HT-29 (cell line): ENCODE data around the gene PTPRQ. TPM values are rescaled to one million over a fixed set of nuclear protein-coding genes. Genes with fewer than 3 reads are reported as not detected.
"Not testable (repeated sequence)": the region's sequence is repeated elsewhere in the genome, so short reads cannot be mapped to it uniquely, and the experiment has no call there.

ENCODE experiments used
- DNase-seq: peaks from one replicate; pipeline ENCODE4 v3.0.0-alpha.2; 2015; ENCODE audit warnings: low spot score
- total RNA-seq: library from RNA; depleted of rRNA; stranded (reverse); fragments of >200 nt; shearing (Covaris generic); gene quantifications from 2 replicates; pipeline ENCODE4 v1.2.3, GENCODE V29; 2014; rRNA removed

Gene PTPRQ, protein sequence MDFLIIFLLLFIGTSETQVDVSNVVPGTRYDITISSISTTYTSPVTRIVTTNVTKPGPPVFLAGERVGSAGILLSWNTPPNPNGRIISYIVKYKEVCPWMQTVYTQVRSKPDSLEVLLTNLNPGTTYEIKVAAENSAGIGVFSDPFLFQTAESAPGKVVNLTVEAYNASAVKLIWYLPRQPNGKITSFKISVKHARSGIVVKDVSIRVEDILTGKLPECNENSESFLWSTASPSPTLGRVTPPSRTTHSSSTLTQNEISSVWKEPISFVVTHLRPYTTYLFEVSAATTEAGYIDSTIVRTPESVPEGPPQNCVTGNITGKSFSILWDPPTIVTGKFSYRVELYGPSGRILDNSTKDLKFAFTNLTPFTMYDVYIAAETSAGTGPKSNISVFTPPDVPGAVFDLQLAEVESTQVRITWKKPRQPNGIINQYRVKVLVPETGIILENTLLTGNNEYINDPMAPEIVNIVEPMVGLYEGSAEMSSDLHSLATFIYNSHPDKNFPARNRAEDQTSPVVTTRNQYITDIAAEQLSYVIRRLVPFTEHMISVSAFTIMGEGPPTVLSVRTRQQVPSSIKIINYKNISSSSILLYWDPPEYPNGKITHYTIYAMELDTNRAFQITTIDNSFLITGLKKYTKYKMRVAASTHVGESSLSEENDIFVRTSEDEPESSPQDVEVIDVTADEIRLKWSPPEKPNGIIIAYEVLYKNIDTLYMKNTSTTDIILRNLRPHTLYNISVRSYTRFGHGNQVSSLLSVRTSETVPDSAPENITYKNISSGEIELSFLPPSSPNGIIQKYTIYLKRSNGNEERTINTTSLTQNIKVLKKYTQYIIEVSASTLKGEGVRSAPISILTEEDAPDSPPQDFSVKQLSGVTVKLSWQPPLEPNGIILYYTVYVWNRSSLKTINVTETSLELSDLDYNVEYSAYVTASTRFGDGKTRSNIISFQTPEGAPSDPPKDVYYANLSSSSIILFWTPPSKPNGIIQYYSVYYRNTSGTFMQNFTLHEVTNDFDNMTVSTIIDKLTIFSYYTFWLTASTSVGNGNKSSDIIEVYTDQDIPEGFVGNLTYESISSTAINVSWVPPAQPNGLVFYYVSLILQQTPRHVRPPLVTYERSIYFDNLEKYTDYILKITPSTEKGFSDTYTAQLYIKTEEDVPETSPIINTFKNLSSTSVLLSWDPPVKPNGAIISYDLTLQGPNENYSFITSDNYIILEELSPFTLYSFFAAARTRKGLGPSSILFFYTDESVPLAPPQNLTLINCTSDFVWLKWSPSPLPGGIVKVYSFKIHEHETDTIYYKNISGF (N-terminal part only)
- total RNA-seq: not detected in 2 replicates

DNA sequence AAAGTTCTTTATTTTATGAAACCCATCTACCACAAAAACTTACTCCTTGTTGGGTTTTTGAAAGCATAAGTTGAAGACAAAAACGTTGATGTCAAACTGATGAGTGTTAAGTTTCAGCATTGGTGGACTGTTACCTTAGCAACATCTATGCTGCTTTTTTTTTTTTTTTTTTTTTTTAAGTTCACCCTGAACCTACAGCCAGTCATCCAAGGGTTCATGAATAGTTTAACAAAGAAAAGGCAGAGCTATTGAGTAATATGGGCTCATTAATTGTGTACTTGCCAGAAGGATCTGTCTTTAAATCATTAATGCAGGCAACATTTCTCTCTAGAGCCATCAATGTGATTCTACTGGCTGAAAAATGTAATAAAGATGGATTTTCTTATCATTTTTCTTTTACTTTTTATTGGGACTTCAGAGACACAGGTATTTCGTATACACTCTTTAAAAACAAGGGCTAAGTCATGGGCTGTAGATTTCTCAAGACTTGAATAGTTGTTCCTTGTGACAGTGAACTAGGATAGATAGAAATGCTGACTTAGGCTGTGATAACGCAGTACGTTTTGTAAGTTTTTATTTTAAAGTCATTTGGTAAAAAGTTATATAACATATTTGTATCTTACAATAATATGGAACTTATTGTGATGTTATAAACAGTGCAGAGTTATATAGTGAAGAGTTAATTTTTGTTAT is at the start of gene PTPRQ:
Gene PTPRQ (plus strand): TSS at position 262 of the 693 bp plus-strand sequence. CDS start 111 bp downstream, at position 373.
- no peak for DNase-seq

DNA sequence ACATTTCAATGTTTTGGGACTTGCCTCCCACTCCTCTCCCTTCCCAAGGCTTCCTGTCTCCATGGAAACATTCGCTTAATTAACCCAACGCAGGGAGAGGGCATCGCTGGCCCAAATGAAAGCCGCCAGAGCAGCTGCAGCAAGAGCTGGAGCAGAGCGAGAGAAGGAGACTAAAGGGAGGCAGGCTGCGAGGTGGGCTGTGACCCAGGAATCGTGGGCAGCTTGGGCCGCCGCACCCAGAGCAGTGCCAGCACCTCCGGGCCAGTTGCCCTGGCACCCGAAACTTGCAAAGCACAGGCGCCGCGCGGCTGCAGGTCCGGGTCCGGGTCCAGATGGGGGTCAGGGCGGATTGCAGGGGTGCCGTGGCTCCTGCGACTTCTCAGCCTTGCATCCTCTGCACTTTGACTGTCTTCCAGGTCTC is 43.5 kb upstream of the PTPRQ start:
- DNase-seq: no peak

DNA sequence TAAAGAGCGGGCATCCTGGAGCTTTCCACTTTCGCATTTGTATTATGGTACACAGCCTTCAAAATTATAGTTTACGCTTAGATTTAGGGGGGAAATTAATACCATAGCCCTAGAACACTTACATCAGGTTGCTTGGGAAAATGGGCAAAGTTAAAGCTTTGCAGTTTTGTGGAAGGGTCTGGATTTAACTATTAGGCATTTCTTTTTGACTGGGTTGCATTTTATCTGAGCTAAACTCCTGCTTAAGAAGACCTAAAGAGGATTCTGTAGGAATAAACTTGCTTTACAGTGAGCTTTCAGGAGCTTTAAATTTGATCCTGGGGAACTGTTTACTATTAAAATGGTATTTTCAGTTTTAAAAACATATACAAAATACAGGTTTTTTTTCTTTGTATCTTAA is 42.8 kb upstream of the PTPRQ start:
- DNase-seq: no peak

DNA sequence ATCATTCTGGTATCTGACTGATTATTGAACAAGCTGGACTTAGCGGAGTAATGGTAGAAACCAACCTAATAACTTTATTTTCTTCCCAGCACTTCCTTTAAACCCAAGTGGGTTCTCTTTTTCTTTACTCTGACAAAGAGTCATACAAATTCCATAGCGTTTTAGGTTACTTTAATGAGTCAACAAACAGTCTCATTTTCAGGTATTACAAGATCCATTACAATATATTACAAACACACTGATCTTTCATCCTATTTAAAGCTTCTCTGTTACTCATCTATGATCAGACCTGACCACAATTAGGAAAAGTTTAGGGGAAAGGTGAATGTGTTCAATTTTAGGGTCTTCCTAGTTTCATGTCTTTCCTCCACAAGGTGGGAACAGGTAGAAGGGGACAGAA is 39.4 kb upstream of the PTPRQ start:
- no peak for DNase-seq

DNA sequence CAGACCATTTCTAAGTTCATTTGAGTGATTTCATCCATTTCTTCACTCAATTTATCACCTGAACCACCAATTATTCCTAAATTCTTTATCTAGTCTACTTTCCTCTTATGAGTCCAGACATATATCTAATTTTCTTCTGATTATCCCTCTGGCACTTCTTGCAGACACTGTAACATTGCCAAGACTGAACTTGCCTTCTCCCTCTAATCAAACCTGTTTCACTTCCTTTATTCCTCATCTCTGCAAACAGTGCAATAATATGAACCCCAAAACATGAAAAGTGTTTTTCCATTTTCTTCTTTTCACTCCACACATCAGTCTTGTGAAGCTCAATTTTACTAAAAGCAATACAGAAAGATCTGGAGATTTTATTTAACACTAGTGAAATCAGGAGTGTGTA is 37.8 kb upstream of the PTPRQ start:
- no peak for DNase-seq

DNA sequence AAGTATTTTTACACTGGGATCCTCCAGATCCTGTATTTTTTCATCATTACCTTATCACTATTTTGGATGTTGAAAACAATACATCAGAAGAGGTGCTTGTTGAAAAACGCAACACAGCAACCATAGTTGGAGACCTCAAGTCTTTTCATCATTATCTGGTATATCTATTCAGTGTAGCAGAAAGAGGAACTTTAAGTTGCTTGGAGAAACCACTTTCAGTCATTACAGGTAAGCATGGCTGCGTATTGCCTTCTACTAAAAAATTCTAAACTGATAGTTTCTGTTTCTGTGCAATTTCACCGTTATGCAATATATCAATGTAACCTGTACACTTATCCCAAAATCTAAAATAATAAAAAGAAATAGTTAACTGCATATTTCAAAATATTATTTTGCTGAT is 32.2 kb upstream of the PTPRQ start:
- no peak for DNase-seq

DNA sequence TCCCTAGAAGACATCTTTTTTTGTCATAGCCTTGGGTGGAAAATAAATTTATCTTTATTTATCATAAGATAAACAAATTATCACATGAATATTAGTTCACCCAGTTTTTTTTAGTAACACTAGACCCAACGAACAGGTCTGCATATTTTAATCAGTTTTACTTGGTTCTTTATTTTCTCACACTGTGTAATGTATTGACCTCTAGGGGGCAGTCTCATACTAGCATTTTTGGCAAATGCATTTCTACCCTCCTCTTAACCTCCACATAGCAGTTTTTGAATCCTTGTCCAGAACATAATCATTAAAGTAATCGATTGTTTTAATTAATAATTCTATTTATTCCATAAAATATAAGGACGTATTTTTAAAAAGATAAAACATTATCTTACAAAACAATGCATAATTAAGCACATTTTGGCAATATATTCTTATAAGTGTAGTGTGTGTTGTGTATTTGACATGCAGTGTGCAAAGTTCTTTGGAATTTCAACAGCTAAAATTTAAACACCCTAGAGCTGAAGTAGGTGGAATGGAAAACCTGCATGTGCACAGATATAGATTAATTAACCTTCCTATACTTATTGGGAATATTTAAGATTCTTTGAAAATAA is 31.6 kb upstream of the PTPRQ start:
- DNase-seq: peak; percentile 48

DNA sequence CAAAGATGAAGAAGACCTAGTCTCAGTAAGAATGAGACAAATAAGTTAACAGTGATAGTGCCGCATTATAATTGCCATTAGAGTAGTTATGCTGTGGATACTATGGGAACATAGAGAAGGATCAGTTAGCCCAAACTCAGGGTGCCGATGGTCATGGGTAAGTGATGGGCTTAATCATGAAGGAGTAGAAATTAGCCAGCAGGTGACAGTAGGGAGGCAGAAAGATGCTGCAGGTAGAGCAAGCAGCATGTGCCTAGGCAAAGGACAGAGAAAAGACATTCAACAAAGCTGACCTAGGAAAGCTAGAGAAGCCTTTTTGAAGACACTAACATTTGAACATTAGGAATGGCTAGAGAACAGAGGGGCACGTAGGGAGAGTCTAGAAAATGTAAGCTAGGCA is 30.6 kb upstream of the PTPRQ start:
- DNase-seq: no peak

DNA sequence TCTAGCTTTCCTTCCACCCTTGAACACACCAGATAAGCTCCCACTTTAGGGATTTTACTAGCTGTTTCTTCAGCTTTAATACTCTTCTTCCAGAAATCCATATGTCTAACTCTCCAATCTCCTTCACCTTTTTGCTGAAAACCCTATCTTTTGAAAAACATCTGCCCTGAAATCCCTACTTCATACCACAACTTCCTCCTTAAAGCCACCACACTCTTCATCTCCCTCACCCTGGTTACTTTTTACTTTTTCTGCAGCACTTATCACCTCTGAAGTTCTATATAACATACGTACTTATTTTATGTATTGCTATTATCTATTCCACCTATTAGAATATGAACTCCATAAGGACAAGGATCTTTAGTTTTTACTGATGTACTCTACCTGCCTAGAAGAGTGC is 28.6 kb upstream of the PTPRQ start:
- DNase-seq: no peak

DNA sequence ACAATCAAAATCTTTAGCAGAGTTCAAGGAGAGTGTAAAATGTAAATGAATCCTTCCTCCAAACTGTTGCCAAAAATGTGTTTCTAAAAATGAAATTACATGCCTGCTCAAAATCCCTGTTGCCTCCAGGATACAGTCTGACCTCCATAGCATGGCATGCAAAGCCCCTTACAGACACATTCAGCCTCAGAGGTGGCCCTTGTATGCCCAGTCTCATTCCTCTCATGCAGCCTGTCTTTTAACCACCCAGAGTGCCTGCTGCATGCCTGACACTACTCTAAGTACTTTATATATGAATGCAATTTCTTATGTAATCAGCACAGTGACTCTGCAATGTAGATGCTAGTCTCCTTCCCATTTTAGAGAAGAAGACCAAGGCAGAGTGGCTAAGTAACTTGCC is 24.4 kb upstream of the PTPRQ start:
- DNase-seq: no peak

DNA sequence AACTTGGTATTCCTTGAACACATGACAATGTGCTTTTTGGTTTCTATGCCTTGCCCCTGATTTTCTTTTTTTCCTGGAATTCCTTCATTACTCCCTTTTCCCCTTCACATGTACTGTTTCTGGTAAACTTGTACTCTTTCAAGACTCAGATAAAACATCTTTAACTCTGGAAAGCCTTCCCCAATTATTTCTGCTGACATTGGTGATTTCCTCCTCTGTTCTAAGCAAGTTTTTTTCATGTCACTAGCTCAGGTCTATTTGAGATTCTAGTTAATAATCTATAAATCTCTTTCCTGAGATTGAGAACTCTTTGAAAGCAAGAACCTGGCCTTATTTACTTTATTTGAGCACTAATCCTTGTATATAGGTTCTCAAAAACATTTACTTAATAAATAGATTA is 24.0 kb upstream of the PTPRQ start:
- no peak for DNase-seq

DNA sequence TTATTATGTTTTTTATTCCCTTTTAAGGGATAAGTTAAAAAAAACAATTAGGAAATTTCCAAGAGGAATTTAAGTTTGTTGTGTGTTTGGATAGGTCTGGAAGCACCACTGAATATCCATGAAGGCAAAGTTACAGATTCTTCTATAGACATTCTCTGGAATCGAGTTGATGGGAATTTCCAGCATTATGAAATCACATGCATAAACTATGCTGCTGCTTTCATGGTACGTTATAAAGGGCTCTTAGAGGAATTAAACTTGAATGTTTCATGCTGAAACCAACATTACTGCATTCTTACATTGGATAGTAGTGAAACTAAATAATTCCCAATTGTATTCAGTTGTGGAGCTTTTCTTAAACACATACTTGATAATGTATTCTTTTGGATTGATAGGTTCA is 21.5 kb upstream of the PTPRQ start:
- DNase-seq: no peak

DNA sequence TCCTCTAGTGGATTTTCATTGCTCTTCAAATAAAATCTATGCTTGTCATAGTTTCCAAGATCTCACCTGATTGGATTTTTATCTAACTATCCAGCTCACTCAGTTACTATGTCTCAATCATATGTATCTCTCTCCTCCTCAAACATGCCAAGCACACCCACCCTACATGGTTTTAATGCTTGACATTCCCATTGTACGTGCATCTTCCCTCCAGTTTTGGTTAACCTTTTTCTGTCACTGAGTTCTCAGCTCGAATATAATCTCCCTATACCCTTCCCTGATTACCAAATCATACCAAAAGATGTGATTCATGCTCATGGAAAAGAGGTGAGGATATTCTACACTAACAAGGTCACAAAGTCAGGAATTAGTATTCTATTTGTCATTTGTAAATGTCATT is 12.0 kb upstream of the PTPRQ start:
- no peak for DNase-seq

DNA sequence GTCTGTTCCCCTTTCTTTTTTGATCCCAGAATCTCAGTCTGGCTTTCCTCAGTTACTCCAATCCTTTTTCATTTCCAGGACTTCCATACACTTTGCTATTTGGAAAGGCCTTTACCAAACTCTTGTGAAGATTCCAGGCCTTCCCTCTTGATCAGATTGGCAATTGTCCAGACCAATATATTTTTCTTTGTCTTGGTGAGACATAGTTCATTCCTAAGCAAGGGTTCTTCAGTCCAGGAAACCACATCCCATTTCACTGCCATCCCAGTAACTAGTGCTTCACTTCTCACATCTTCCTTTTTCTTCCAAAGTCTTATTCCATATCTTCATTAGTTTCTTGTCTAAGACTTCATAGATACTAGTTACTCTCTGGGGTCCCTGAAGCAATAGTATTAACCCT is 2.1 kb upstream of the PTPRQ start:
- no peak for DNase-seq

DNA sequence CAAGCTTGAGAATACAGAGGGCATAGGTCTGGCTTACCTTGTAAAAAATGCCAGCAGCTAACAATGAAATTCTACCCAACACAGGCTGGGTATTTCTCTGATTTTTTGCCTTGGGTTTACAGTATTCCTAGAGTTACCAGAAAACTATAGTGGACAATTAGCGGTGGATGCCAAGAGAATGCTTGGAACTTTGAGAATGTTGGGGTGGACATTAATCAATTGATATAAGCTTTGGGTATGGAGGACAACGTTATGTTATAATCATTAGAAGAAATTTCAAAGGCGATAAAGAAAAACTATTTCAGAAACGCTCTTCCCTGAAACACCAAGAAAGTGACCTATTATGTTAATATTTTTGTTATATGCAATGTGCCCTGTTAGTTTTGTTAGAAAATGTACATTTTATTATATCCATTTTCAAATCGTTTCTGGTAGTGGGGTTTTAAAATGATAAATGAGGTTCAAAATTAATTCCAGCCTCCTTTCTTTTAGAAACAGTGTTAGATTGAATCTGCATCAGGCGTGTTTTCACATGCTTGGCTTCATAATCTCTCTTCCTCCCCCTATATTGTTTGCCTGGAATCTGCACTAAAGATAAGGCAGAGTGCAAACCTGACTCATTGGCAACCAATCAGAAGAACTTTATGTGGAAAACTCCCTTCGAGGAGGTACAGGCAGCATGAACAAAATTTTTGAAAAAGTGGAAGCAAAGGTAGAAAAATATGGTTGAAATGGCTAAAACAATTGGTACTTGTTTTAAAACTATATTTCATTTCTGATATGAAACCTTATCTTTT is 1.4 kb upstream of the PTPRQ start:
- no peak for DNase-seq

DNA sequence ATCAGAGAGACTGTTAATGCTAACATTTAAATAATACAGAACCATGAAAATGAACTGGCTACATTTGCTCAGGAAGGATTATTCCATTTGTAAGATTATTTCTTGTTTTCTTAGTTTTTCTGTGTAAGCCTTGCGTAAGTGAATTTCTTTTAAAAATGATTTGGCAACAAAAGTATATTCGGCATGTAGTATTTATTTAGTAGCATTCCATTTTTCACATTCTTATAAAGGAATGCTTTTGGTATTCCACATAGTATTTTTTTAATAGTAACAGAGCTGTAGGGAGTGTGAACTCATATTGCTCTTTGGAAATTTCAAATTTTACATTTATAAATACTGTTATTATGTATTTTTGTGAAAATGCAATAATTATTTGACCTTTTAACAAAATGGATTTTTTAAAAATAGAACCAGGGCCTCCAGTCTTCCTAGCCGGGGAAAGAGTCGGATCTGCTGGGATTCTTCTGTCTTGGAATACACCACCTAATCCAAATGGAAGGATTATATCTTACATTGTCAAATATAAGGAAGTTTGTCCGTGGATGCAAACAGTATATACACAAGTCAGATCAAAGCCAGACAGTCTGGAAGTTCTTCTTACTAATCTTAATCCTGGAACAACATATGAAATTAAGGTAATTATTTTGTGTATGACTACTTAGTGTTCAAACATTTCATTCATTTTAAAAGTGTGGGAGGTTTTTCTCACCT is 1.2 kb downstream of the PTPRQ start:
- no peak for DNase-seq

DNA sequence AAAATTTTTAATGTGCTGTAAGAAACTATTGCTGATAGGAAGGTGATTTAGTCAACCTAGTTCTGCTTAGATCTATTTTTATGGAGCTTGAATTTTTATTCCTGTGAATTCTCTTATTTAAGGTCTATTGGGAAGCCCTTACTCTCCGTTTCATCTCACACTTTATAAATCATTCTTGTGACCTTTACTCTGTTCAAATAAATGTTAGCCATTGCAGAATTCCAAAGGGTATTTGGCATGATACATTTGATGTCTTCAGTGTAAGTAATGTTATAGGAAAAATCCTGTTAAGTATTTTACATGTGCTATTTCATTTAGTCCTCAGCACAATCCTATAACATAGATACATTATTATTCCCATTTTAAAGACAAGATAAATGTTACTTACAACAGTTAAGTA is 12.5 kb downstream of the PTPRQ start:
- no peak for DNase-seq

DNA sequence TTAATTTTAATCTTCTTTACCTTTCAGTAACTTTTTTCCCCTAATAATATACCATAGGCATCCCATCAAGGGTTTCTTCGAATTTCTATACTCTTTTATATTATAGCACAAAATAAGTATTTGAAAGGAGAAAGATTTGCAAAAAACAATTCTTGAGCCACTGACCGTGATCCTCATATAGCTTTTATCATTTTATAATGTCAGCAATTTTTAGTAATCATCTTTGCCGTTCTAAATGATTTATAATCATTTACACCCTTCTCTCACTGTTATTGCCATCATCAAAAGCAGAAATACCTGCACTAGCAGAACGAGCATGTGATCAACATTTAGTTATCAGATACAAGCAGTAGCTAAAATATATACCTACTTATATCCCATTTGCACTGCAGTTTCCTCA is 16.9 kb downstream of the PTPRQ start:
- DNase-seq: no peak

DNA sequence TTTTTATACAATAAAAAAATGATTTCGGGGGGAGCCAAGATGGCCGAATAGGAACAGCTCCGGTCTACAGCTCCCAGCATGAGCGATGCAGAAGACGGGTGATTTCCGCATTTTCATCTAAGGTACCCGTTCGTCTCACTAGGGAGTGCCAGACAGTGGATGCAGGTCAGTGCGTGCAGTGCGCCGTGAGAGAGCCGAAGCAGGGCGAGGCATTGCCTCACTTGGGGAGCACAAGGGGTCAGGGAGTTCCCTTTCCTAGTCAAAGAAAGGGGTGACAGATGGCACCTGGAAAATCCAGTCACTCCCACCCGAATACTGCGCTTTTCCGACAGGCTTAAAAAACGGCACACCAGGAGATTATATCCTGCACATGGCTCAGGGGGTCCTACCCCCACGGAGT is 17.8 kb downstream of the PTPRQ start:
- DNase-seq: not testable (repeated sequence)
